SK-N-SH (cell line): ENCODE data around the gene KRTAP29-1.

Experiments used
- CHD2 ChIP-seq: fragments of 150-350 bp; IDR thresholded peaks from 2 replicates; pipeline ENCODE4 v1.6.1; 2018; ENCODE audit warnings: low read length; ENCODE audit not compliant: partially characterized antibody
- EP300 ChIP-seq, 2 experiments: IDR thresholded peaks; 2 replicates each; pipeline versions ENCODE4 v1.4.0 to v1.6.1; 2012; ENCODE audit warnings: borderline replicate concordance in 1 of 2, low read depth in 1 of 2, low read length in 1 of 2
- TF ChIP-seq, protein P1 (sequence below): fragments of 200-600 bp; sonication (generic); IDR thresholded peaks from 2 replicates; pipeline ENCODE4 v1.6.1; 2017; ENCODE audit warnings: antibody characterized with exemption, mild to moderate bottlenecking, moderate library complexity

- TF ChIP-seq CHD2 (no peak), EP300 (IDR thresholded peaks at IDR 0.05; ENCODE audit: borderline replicate concordance in 1 of 2, low read depth in 1 of 2, low read length in 1 of 2) (no peak)
- TF ChIP-seq, protein P1, sequence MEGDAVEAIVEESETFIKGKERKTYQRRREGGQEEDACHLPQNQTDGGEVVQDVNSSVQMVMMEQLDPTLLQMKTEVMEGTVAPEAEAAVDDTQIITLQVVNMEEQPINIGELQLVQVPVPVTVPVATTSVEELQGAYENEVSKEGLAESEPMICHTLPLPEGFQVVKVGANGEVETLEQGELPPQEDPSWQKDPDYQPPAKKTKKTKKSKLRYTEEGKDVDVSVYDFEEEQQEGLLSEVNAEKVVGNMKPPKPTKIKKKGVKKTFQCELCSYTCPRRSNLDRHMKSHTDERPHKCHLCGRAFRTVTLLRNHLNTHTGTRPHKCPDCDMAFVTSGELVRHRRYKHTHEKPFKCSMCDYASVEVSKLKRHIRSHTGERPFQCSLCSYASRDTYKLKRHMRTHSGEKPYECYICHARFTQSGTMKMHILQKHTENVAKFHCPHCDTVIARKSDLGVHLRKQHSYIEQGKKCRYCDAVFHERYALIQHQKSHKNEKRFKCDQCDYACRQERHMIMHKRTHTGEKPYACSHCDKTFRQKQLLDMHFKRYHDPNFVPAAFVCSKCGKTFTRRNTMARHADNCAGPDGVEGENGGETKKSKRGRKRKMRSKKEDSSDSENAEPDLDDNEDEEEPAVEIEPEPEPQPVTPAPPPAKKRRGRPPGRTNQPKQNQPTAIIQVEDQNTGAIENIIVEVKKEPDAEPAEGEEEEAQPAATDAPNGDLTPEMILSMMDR = no peak
Measured at GRCh38 chr17:41254861-41255260, 47.8 kb downstream of the KRTAP29-1 start.
